PFSK-1 (cell line): Measurements from ENCODE around the gene MVP.
A peak's percentile ranks its signal among the peaks of the same experiment; 100 is the strongest.

Source experiments
- FOXP2 ChIP-seq: optimal IDR thresholded peaks from 2 replicates; pipeline ENCODE3; 2011; ENCODE audit warnings: borderline replicate concordance, control low read depth, inconsistent platforms; ENCODE audit not compliant: insufficient read depth; ENCODE audit errors: extremely low read length, extremely low read depth
- POLR2AphosphoS5 ChIP-seq: IDR thresholded peaks from 2 replicates; pipeline ENCODE4 v1.6.1; 2012; ENCODE audit warnings: low read depth, mild to moderate bottlenecking, control low read depth, low read length, moderate library complexity
- REST ChIP-seq, 2 experiments: IDR thresholded peaks; 2 replicates each; pipeline versions ENCODE4 v1.6.1 to v1.8.0; 2011 to 2012; ENCODE audit warnings: low read depth in 2 of 2, low read length in 2 of 2, control low read depth in 1 of 2, inconsistent platforms in 1 of 2, mild to moderate bottlenecking in 1 of 2, moderate library complexity in 1 of 2; ENCODE audit not compliant: insufficient read depth in 1 of 2
- SIN3A ChIP-seq: IDR thresholded peaks from 2 replicates; pipeline ENCODE4 v1.6.1; 2012; ENCODE audit warnings: mild to moderate bottlenecking, low read length, moderate library complexity, borderline replicate concordance; ENCODE audit not compliant: insufficient read depth
- TAF1 ChIP-seq: IDR thresholded peaks from 2 replicates; pipeline ENCODE4 v1.6.1; 2012; ENCODE audit warnings: low read length, control low read depth, borderline replicate concordance; ENCODE audit not compliant: insufficient read depth

MVP gene

DNA sequence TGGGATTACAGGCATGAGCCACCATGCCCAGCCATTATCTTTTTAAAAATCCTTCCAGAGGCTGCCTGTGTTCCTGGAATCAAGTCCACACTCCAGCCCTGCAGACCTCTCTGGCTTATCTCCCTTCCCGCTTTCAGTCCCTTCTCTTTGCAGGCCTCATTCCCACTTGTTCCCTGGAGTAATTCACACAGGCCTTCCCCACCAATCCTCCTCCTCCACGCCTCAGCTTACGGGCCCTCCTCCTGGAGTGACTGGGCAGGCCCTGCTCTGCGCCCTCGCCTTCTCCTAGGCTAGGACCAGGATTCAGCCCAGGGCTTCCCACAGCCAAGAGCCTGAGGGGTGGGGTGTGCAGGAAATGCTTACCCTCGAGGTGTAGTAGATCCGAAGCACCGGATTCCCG, 40.0 kb downstream of the MVP start:
- TF ChIP-seq POLR2AphosphoS5 (no peak), REST (IDR thresholded peaks at IDR 0.05; ENCODE audit: insufficient read depth in 1 of 2, low read depth in 2 of 2, low read length in 2 of 2) (no peak), FOXP2 (no peak), TAF1 (no peak), SIN3A (no peak)

- TF ChIP-seq FOXP2 (no peak), REST (IDR thresholded peaks at IDR 0.05; ENCODE audit: insufficient read depth in 1 of 2, low read depth in 2 of 2, low read length in 2 of 2) (no peak), SIN3A (no peak), POLR2AphosphoS5 (no peak), TAF1 (no peak)
These were observed 42.2 kb downstream of the MVP start for GRCh38 chr16:29862383-29862883.

DNA sequence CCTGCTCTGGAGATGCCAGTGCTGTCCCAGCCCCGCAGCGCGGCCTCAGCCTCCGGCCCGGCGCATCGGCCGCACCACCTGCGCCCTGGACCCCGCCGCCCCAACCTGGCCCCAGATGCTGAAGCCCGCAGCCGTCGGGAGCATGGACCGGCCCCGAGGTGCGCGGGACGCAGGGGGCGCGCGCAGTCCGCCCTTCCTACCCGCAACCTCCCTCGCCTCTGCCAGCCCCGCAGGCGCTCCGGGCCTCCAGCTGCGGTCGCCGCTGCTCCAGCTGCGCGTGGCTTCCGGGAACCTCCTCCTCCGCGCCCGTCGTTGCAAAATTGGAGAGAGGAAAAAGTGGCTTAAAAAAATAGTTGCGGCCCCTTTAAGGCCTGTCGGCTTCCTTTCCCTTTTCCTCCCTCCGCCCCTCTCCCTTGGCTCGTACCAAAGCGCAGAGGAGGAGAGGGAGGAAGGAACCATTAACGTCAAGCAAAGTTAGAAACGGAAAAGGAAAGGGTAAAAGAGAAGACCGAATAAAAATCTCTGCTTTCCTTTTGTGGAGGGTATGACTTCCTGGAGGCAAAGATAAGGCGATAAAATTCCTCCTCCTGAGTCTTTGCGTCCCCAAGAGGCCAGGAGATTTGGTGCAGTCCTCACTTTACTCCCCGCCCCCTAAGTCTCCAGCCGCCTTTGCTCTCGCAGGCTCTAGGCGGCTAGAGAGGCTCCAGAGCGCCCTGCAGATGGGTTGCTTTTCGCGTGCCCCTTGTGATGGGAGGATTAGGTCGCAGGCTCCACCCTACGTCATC, 42.8 kb downstream of the MVP start, which contains the start of gene CDIPT:
Gene CDIPT (minus strand): TSS at position 343 of the 785 bp plus-strand sequence. CDS start 369 bp downstream, outside the sequence.
- TF ChIP-seq TAF1 (0 out of 2 replicates have a peak, but pooled peaks have one; percentile 55), FOXP2 (peak; percentile 64), POLR2AphosphoS5 (peak; percentile 54), SIN3A (peak; percentile 93; the same call in 1 of the 2 replicates), REST (IDR thresholded peaks at IDR 0.05; ENCODE audit: insufficient read depth in 1 of 2, low read depth in 2 of 2, low read length in 2 of 2) (no peak)

GRCh38 chr16:29863669-29863984, 43.4 kb downstream of the MVP start:
- TF ChIP-seq REST (IDR thresholded peaks at IDR 0.05; ENCODE audit: insufficient read depth in 1 of 2, low read depth in 2 of 2, low read length in 2 of 2) = no peak
- TF ChIP-seq FOXP2 = no peak
- no peak for TF ChIP-seq SIN3A
- TF ChIP-seq POLR2AphosphoS5 = no peak
- TF ChIP-seq TAF1 = no peak
